Stimulated activated CD4-positive, alpha-beta T cell treated with anti-CD3 and anti-CD28 coated beads, Interleukin-2, amount 100 ng/mL, for 4 hours (primary cell): Measurements from ENCODE around the gene RPTOR.
"Not testable (repeated sequence)": the region's sequence is repeated elsewhere in the genome, so short reads cannot be mapped to it uniquely, and the experiment has no call there.

Experiments
- DNase-seq: peaks from one replicate; pipeline ENCODE4 v3.0.0-alpha.2; 2020; ENCODE audit warnings: low read depth

RPTOR gene

GRCh38 chr17:80694992-80695912, 150.6 kb downstream of the RPTOR start:
- no peak for DNase-seq

GRCh38 chr17:80695979-80696378, 151.3 kb downstream of the RPTOR start:
- DNase-seq = no peak

GRCh38 chr17:80696456-80696855, 151.8 kb downstream of the RPTOR start:
- no peak for DNase-seq

- no peak for DNase-seq
Observed at GRCh38 chr17:80696964-80697363, 152.3 kb downstream of the RPTOR start.

GRCh38 chr17:80698297-80698696, 153.7 kb downstream of the RPTOR start:
- DNase-seq = no peak

- DNase-seq = not testable (repeated sequence)
Observed at GRCh38 chr17:80699205-80699604, 154.6 kb downstream of the RPTOR start.

GRCh38 chr17:80701730-80702129, 157.1 kb downstream of the RPTOR start:
- no peak for DNase-seq

GRCh38 chr17:80702315-80703141, 157.9 kb downstream of the RPTOR start:
- DNase-seq = no peak

- no peak for DNase-seq
Observed at GRCh38 chr17:80703142-80703478, 158.5 kb downstream of the RPTOR start.

- no peak for DNase-seq
Observed at GRCh38 chr17:80704381-80704819, 159.8 kb downstream of the RPTOR start.

- no peak for DNase-seq
Observed at GRCh38 chr17:80704894-80705293, 160.3 kb downstream of the RPTOR start.

GRCh38 chr17:80705988-80706387, 161.3 kb downstream of the RPTOR start:
- DNase-seq = no peak

- no peak for DNase-seq
Observed at GRCh38 chr17:80706463-80706867, 161.8 kb downstream of the RPTOR start.

GRCh38 chr17:80708480-80708879, 163.8 kb downstream of the RPTOR start:
- DNase-seq = no peak

GRCh38 chr17:80709090-80709695, 164.6 kb downstream of the RPTOR start:
- DNase-seq = no peak

GRCh38 chr17:80710714-80711302, 166.2 kb downstream of the RPTOR start:
- DNase-seq = no peak

GRCh38 chr17:80712089-80712488, 167.5 kb downstream of the RPTOR start:
- DNase-seq = no peak

- no peak for DNase-seq
Observed at GRCh38 chr17:80712606-80713005, 168.0 kb downstream of the RPTOR start.

- no peak for DNase-seq
Observed at GRCh38 chr17:80716986-80717719, 172.5 kb downstream of the RPTOR start.

- no peak for DNase-seq
Observed at GRCh38 chr17:80717720-80718083, 173.1 kb downstream of the RPTOR start.

- DNase-seq = no peak
Observed at GRCh38 chr17:80718428-80718827, 173.8 kb downstream of the RPTOR start.

- DNase-seq = no peak
Observed at GRCh38 chr17:80719449-80719848, 174.8 kb downstream of the RPTOR start.
